K562 (cell line): ENCODE data around the gene DPM2. TPM values are rescaled to one million over a fixed set of nuclear protein-coding genes. Genes with fewer than 3 reads are reported as not detected.

ENCODE experiments used
- CEBPB ChIP-seq: fragments of 450-650 bp; IDR thresholded peaks from 2 replicates; pipeline ENCODE4 v1.6.1; 2016; ENCODE audit warnings: missing genetic modification characterization, missing compliant biosample characterization
- ELK1 ChIP-seq: sonication (generic); formaldehyde crosslinking; IDR thresholded peaks from 2 replicates; pipeline ENCODE4 v1.8.1; 2022; ENCODE audit warnings: missing genetic modification reagents
- KAT8 ChIP-seq: fragments of 450-650 bp; IDR thresholded peaks from 2 replicates; pipeline ENCODE4 v1.6.1; 2016; ENCODE audit warnings: low read depth, mild to moderate bottlenecking
- KDM2B ChIP-seq: fragments of 250-450 bp; sonication (Bioruptor Pico); IDR thresholded peaks from 2 replicates; pipeline ENCODE4 v1.8.0; 2021; ENCODE audit warnings: mild to moderate bottlenecking, moderate library complexity
- MCM5 ChIP-seq: fragments of 450-650 bp; IDR thresholded peaks from 2 replicates; pipeline ENCODE4 v1.6.1; 2016; ENCODE audit warnings: low read depth
- NCOA4 ChIP-seq: fragments of 450-650 bp; IDR thresholded peaks from 2 replicates; pipeline ENCODE4 v1.6.1; 2018; ENCODE audit warnings: mild to moderate bottlenecking; ENCODE audit not compliant: partially characterized antibody
- NFRKB ChIP-seq: fragments of 450-650 bp; IDR thresholded peaks from 2 replicates; pipeline ENCODE4 v1.6.1; 2016; ENCODE audit warnings: low read depth
- NR2C1 ChIP-seq, 2 experiments: fragments of 450-650 bp; IDR thresholded peaks; 2 replicates each; pipeline ENCODE4 v1.6.1; 2017; ENCODE audit warnings: mild to moderate bottlenecking in 2 of 2, antibody characterized with exemption in 1 of 2, inconsistent platforms in 1 of 2, missing compliant biosample characterization in 1 of 2, missing genetic modification characterization in 1 of 2
- POLR3G ChIP-seq: IDR thresholded peaks from 2 replicates; pipeline ENCODE4 v1.6.1; 2011; ENCODE audit not compliant: insufficient read length, insufficient replicate concordance; ENCODE audit errors: extremely low read depth
- REST ChIP-seq, 2 experiments: fragments of 450-650 bp; formaldehyde crosslinking in 1 of 2; IDR thresholded peaks; 2 replicates each; pipeline versions ENCODE4 v1.4.0 to v1.6.1; 2014 to 2020; ENCODE audit warnings: mild to moderate bottlenecking in 2 of 2, borderline replicate concordance in 1 of 2, low read depth in 1 of 2
- SMARCA5 ChIP-seq: fragments of 450-650 bp; IDR thresholded peaks from 2 replicates; pipeline ENCODE4 v1.6.1; 2016
- TCF3 ChIP-seq: sonication (generic); formaldehyde crosslinking; IDR thresholded peaks from 2 replicates; pipeline ENCODE4 v1.4.0; 2020; ENCODE audit warnings: mild to moderate bottlenecking, missing genetic modification reagents
- TRIM24 ChIP-seq, 2 experiments: fragments of 450-650 bp; IDR thresholded peaks; 2 replicates each; pipeline ENCODE4 v1.6.1; 2016
- ZC3H4 ChIP-seq: sonication (generic); formaldehyde crosslinking; IDR thresholded peaks from 2 replicates; pipeline ENCODE4 v1.9.0; 2021; ENCODE audit warnings: missing genetic modification reagents, borderline replicate concordance
- ZNF274 ChIP-seq: IDR thresholded peaks from 2 replicates; pipeline ENCODE4 v1.6.1; 2011; ENCODE audit warnings: low read depth, mild to moderate bottlenecking, low read length, moderate library complexity, borderline replicate concordance
- polyA plus RNA-seq, 8 experiments: library from polyadenylated mRNA; depleted of rRNA in 4 of 8; stranded (reverse) in 5 of 8; unstranded in 3 of 8; fragments of >200 nt; fragmentation: Nextera tagmentation in 2 of 8; fragmentation: Illumina TruSeq in 1 of 8; extraction: Ambion mirVana in 2 of 8; extraction: Trizol in 1 of 8; gene quantifications; 2 replicates each; pipeline versions ENCODE4 v1.2.1 to v1.2.3, GENCODE V29; 2011 to 2014; ENCODE audit warnings: inconsistent platforms in 1 of 8, missing spikeins in 1 of 8
- total RNA-seq, 7 experiments: library from RNA; depleted of rRNA in 6 of 7; stranded (reverse); fragments of >200 nt in 6 of 7; fragmentation: Illumina TruSeq in 2 of 7; extraction: Trizol in 2 of 7; gene quantifications; 2 replicates each; pipeline versions ENCODE4 v1.2.1 to v1.2.3, GENCODE V29; 2011 to 2021; ENCODE audit warnings: low replicate concordance in 1 of 7

DPM2 gene
- total and polyA plus RNA-seq, 9 of the 15 experiments (the other 6 are each of a cell fraction or from before 2014, with no cell fraction given), result 43.5 to 126 (median 71.1) TPM

GRCh38 chr9:127928676-127929624 is 8.7 kb downstream of the DPM2 start (continued):
- TF ChIP-seq ZC3H4 (no peak), POLR3G (no peak), TCF3 (CRISPR knock-in tag) (no peak), CEBPB (tag) (no peak), ZNF274 (no peak), TRIM24 (IDR thresholded peaks at IDR 0.05) (no peak), ELK1 (CRISPR knock-in tag) (no peak), REST (IDR thresholded peaks at IDR 0.05; ENCODE audit: borderline replicate concordance) (peak; percentile 28; the same call in 1 of the 2 replicates), REST (CRISPR knock-in tag; IDR thresholded peaks at IDR 0.05; ENCODE audit: low read depth) (no peak), NR2C1 (IDR thresholded peaks at IDR 0.05) (no peak), NR2C1 (tag; IDR thresholded peaks at IDR 0.05) (no peak), SMARCA5 (0 out of 2 replicates have a peak, but pooled peaks have one; percentile 43), MCM5 (no peak), KAT8 (no peak), NCOA4 (no peak), NFRKB (no peak), KDM2B (no peak)
